Upper lobe of right lung (tissue), 1 donor: ENCODE data around the gene RASL11A. TPM values are rescaled to one million over a fixed set of nuclear protein-coding genes. Genes with fewer than 3 reads are reported as not detected.
A peak's percentile ranks its signal among the peaks of the same experiment; 100 is the strongest.
"Not testable (repeated sequence)": the region's sequence is repeated elsewhere in the genome, so short reads cannot be mapped to it uniquely, and the experiment has no call there.

Experiments used
- ATAC-seq: fragments of 200-7000 bp; cut with Tn5 transposase; one replicate; pipeline ENCODE4 v1.9.1; 2020; ENCODE audit warnings: mild to moderate bottlenecking, moderate library complexity
- DNase-seq: peaks from one replicate; pipeline ENCODE4 v3.0.0-alpha.2; 2020
- H3K27ac ChIP-seq: fragments of 200-600 bp; one replicate; pipeline ENCODE4 v1.8.0; 2022
- H3K27me3 ChIP-seq: fragments of 200-600 bp; one replicate; pipeline ENCODE4 v1.8.0; 2022; ENCODE audit warnings: mild to moderate bottlenecking
- H3K36me3 ChIP-seq: fragments of 200-600 bp; one replicate; pipeline ENCODE4 v1.8.0; 2022
- H3K4me1 ChIP-seq: fragments of 200-600 bp; one replicate; pipeline ENCODE4 v1.8.0; 2022
- H3K4me3 ChIP-seq: fragments of 200-600 bp; one replicate; pipeline ENCODE4 v1.8.0; 2022; ENCODE audit warnings: mild to moderate bottlenecking
- H3K9me3 ChIP-seq: fragments of 200-600 bp; one replicate; pipeline ENCODE4 v1.8.0; 2022
- intact Hi-C: fragments of 100-400 bp; cut with DNase I; formaldehyde crosslinking; loops from one replicate; pipeline ENCODE4 v1.11.0; 2022
- long read RNA-seq: library from polyadenylated mRNA; unstranded; transcript quantifications from one replicate; pipeline ENCODE4 v2.0.0, GENCODE V29; 2021
- total RNA-seq: library from RNA; stranded (reverse); fragmentation: NEBNext Ultra II Directional; extraction: Animal tissue kit (Norgen Biotek cat#: 25700); gene quantifications from one replicate; pipeline ENCODE4 v1.2.1, GENCODE V29; 2021
- TF ChIP-seq, protein P1 (sequence below): fragments of 200-600 bp; IDR thresholded peaks from one replicate; pipeline ENCODE4 v1.8.0; 2022; ENCODE audit warnings: antibody characterized with exemption
- donor health status: DM: no; HTN: yes; CAD: no; lungs with severe emphysema.

Gene RASL11A, protein sequence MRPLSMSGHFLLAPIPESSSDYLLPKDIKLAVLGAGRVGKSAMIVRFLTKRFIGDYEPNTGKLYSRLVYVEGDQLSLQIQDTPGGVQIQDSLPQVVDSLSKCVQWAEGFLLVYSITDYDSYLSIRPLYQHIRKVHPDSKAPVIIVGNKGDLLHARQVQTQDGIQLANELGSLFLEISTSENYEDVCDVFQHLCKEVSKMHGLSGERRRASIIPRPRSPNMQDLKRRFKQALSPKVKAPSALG
- 25.6 TPM for total RNA-seq
- long read RNA-seq = 0 reads

- intact Hi-C loops = no loop called here
Measured at GRCh38 chr13:27270594-27271520, at the start of gene RASL11A. RASL11A (plus strand) TSS chr13:27270830; CDS start chr13:27270945, 115 bp downstream.

GRCh38 chr13:27222100-27222499, 48.5 kb upstream of the RASL11A start:
- DNase-seq, H3K27ac ChIP-seq, intact Hi-C loops, H3K27me3 ChIP-seq, H3K4me3 ChIP-seq, H3K9me3 ChIP-seq, H3K36me3 ChIP-seq, ATAC-seq, H3K4me1 ChIP-seq: not testable (repeated sequence)

More at GRCh38 chr13:27270594-27271520, at the start of gene RASL11A:
- peak; percentile 95 for ATAC-seq
- Histone ChIP-seq H3K9me3 (no peaks in the 10 kb centered on the region), H3K4me3 (peak within 1 kb of the TSS; percentile 94), H3K27me3 (no peaks in the 10 kb centered on the region), H3K4me1 (peaks cover 31% of the 10 kb centered on the region), H3K36me3 (peaks cover 6% of the 10 kb centered on the region), H3K27ac (peak within 1 kb of the TSS; percentile 86)
- TF ChIP-seq, protein P1, sequence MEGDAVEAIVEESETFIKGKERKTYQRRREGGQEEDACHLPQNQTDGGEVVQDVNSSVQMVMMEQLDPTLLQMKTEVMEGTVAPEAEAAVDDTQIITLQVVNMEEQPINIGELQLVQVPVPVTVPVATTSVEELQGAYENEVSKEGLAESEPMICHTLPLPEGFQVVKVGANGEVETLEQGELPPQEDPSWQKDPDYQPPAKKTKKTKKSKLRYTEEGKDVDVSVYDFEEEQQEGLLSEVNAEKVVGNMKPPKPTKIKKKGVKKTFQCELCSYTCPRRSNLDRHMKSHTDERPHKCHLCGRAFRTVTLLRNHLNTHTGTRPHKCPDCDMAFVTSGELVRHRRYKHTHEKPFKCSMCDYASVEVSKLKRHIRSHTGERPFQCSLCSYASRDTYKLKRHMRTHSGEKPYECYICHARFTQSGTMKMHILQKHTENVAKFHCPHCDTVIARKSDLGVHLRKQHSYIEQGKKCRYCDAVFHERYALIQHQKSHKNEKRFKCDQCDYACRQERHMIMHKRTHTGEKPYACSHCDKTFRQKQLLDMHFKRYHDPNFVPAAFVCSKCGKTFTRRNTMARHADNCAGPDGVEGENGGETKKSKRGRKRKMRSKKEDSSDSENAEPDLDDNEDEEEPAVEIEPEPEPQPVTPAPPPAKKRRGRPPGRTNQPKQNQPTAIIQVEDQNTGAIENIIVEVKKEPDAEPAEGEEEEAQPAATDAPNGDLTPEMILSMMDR = peak; percentile 93
- DNase-seq = peak; percentile 94

- DNase-seq = no peak
- H3K4me1 ChIP-seq = no peaks in the 10 kb centered on the region
- TF ChIP-seq, protein P1 = no peak
- H3K4me3 ChIP-seq = no peak overlapping the region
- no peaks in the 10 kb centered on the region for H3K9me3 ChIP-seq
- intact Hi-C loops = no loop called here
- no peak for ATAC-seq
- no peaks in the 10 kb centered on the region for H3K27me3 ChIP-seq
- no peaks in the 10 kb centered on the region for H3K36me3 ChIP-seq
- H3K27ac ChIP-seq = no peak overlapping the region
Measured at GRCh38 chr13:27226991-27227390, 43.6 kb upstream of the RASL11A start.

GRCh38 chr13:27228131-27228530, 42.5 kb upstream of the RASL11A start:
- Histone ChIP-seq H3K27me3 (no peaks in the 10 kb centered on the region), H3K36me3 (no peaks in the 10 kb centered on the region), H3K9me3 (no peaks in the 10 kb centered on the region), H3K27ac (no peak overlapping the region), H3K4me3 (no peak overlapping the region), H3K4me1 (no peaks in the 10 kb centered on the region)
- TF ChIP-seq, protein P1 = no peak
- DNase-seq (no peak), ATAC-seq (no peak)
- intact Hi-C loops = no loop called here

GRCh38 chr13:27229642-27230041, 41.0 kb upstream of the RASL11A start:
- intact Hi-C loops = no loop called here
- no peaks in the 10 kb centered on the region for H3K36me3 ChIP-seq

More at GRCh38 chr13:27229642-27230041, 41.0 kb upstream of the RASL11A start:
- Histone ChIP-seq H3K27ac (no peak overlapping the region), H3K4me3 (no peak overlapping the region), H3K9me3 (no peaks in the 10 kb centered on the region), H3K27me3 (no peaks in the 10 kb centered on the region), H3K4me1 (no peaks in the 10 kb centered on the region)
- TF ChIP-seq, protein P1 = no peak
- ATAC-seq (no peak), DNase-seq (no peak)
